GM21381 (cell line): Measurements from ENCODE around the gene MRPL44.
"Not testable (repeated sequence)": the region's sequence is repeated elsewhere in the genome, so short reads cannot be mapped to it uniquely, and the experiment has no call there.

Experiments used
- ATAC-seq: cut with Tn5 transposase; IDR thresholded peaks from one replicate; pipeline ENCODE4 v1.9.1; 2021; ENCODE audit warnings: mild to moderate bottlenecking, moderate library complexity; ENCODE audit not compliant: unreplicated experiment

MRPL44 gene

DNA sequence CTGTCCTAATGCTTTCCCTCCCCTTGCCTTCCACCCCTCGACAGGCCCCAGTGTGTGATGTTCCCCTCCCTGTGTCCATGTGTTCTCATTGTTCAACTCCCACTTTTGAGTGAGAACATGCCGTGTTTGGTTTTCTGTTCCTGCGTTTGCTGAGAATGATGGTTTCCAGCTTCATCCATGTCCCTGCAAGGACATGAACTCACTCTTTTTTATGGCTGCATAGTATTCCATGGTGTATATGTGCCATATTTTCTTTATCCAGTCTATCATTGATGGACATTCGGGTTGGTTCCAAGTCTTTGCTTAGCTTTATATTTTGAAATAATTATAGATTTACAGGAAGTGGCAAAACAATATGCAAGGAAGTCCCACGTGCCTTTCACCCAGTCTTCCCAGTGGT, 43.4 kb downstream of the MRPL44 start:
- ATAC-seq = not testable (repeated sequence)

DNA sequence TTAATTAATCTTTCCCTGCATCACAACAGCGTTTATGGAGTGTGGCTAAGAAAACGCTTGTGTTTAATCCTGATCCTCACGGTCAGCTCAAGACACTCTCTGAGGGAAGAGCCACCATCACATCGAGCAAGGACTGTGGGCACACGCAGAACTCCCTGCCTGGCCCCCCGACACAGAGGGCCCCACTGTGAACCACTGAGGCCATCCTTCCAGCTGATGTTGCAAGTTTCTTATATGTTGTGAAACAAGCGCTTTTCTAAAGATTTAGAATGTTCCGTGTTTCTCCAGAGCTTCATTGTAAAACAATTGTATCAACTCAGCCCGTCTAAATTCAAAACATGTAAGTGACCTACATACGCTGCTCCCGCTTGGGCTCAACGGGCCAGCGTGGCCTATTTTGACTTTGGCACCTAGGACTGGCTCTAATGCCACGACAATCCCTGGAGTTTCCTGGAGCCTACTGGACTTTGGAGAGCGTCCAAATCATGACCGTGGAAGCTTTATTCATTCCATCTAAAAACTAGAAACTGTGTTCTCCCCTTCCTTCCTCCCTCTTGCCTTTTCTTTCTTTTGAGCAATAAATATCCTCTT, 46.9 kb downstream of the MRPL44 start:
- ATAC-seq = no peak

DNA sequence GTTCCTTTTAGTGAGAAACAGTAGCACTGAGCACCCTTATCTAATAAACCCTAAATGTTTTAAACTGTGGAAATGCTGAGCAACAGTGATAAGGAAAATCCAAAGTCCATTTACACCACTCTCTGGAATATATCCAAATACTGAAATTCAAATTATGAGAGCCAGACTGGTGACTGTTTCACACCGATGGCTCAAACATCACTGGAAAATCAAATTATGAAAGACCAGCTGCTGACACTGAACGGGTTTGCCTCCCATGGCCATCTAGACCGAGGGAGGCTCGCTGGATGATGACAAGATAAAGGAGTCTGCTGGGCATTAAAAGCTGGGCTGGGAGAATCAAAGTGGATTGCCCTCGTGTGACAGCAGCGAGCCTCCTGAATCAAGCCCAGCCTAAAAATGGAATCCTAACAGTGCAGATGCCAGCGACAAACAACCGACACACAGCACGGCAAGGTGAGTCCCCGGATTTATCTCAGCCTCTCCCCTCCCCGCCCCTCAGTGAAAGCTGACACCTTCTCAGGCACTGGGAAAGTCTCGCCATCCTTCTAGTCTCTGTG, 51.5 kb downstream of the MRPL44 start:
- ATAC-seq = no peak

DNA sequence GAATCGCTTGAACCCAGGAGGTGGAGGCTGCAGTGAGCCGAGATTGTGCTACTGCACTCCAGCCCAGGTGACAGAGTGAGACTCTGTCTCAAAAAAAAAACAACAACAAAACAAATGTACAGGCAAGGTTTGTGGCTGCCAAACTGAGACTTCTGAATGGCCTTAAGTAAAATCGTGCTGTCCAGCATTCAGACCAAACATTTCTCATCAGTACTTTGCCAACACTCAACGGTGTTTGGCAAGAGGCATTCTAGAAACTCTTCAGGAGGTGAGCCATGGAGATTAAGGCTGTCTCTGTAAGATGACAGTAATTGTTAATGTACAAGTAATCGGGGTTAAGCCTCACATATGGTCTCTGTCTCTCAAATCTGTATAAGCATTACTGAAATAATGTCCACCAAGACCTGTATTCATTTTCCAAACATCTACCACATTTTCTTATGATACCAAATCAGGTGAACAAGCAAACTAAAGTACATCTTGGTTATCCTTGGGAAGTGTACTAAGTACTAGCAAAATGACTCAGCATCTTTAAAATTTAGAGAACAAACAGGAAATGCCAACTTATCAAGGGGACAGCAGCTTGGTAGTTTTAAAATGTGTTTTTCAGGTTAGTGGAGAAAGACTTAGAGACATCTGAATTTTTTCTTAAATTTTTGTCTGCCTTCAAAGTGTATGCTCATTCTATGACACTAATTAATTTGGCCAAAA, 52.5 kb downstream of the MRPL44 start:
- ATAC-seq = no peak

DNA sequence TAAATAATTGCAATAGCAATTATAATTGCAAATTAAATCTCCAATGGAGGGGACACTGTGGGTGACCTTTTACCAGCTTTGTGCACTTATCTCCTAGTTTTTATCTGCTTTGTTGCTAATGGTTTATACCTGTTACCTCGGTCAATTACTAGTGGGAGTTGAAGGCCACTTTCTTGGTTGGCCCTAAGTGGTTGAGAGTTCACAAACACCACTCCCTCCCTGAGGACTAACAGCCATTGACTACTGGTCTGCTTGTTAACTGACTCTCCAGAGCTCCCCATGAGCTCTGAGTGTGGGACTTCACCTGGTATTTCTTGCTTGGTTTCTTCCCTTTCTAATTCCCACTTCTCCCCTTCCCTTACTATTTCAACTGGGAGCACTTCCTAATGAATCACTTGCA, 54.6 kb downstream of the MRPL44 start:
- no peak for ATAC-seq

DNA sequence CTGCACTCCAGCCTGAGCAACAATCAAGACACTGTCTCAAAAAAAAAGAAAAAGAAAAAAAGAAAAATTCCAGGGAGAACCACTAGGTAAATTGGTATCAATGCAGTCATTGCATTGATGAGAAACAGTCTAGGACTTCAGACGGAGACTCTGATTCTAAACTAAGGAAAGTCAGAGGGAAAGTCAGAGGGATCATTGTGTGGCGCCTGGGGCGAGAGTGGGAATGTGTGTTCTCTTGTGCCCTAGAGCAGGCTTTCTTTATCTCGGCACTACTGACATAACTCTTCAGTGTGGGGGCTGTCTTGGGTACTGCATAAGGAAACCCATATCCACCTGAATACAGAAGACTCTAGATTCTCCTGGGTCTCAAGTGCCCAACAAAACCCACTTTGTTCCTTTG, 57.1 kb downstream of the MRPL44 start:
- ATAC-seq = no peak

DNA sequence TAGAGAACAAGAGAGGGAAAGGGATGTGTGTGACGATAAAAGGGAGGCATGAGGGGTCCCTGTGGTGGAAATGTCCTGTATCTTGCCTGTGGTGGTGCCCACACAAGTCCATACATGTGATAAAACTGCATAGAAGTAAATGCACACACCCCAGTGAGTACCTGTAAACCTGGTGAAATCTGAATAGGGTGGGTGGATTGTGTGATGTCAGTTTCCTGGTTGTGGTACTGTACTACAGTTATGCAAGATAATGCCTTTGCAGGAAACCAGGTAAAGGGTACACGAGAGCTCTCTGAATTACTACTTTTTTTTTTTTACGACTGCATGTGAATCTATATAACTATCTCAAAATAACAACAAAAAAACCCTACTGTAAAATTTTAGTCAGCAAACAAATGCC, 59.7 kb downstream of the MRPL44 start:
- no peak for ATAC-seq
